A549 (cell line): ENCODE measurements around the gene MAD1L1. TPM values are rescaled to one million over a fixed set of nuclear protein-coding genes. Genes with fewer than 3 reads are reported as not detected.

Experiments used
- ATAC-seq, 2 experiments: fragments of 200-7000 bp in 1 of 2; fragments of >200 bp in 1 of 2; cut with Nextera tagmentation in 1 of 2; cut with Tn5 transposase in 1 of 2; 3 replicates each; pipeline versions ENCODE4 v1.8.0 to v1.9.1; 2018 to 2020; ENCODE audit warnings: mild to moderate bottlenecking in 1 of 2, moderate library complexity in 1 of 2
- CTCF ChIA-PET: fragments of 300-600 bp; sonication (Branson Sonifier 250); formaldehyde crosslinking; extraction: SDS; loops from one replicate; lab custom pipeline; 2021; ENCODE audit warnings: antibody characterized with exemption, inconsistent platforms; lab: Yijun Ruan, JAX
- POLR2A ChIA-PET: fragments of 350-600 bp; formaldehyde crosslinking; extraction: SDS; loops from one replicate; lab custom pipeline; 2021; ENCODE audit warnings: antibody characterized with exemption, inconsistent platforms; lab: Yijun Ruan, JAX
- DNase-seq, 2 experiments: peaks; one replicate each; pipeline versions ENCODE4 v3.0.0 to v3.0.0-alpha.2; 2011 to 2016; ENCODE audit warnings: low read depth in 1 of 2, low spot score in 1 of 2
- FAIRE-seq: peaks from 2 replicates; lab custom pipeline; 2011; peaks lifted over from hg19 to GRCh38; lab: Jason Lieb, UNC
- H3K27ac ChIP-seq, 2 experiments: fragments of >200 bp; sonication (Bioruptor Twin); formaldehyde crosslinking; 3 replicates each; pipeline ENCODE4 v1.5.1; 2016 to 2017
- H3K4me1 ChIP-seq: fragments of >200 bp; sonication (Bioruptor Twin); formaldehyde crosslinking; 3 replicates; pipeline ENCODE4 v1.6.1; 2016
- H3K4me2 ChIP-seq: fragments of >200 bp; sonication (Bioruptor Twin); formaldehyde crosslinking; 3 replicates; pipeline ENCODE4 v1.6.1; 2016
- H3K4me3 ChIP-seq: fragments of >200 bp; sonication (Bioruptor Twin); formaldehyde crosslinking; 3 replicates; pipeline ENCODE4 v1.5.1; 2016
- H3K9me3 ChIP-seq: fragments of >200 bp; sonication (Bioruptor Twin); formaldehyde crosslinking; 3 replicates; pipeline ENCODE4 v1.6.1; 2016
- BCL3 ChIP-seq: fragments of >200 bp; sonication (Bioruptor Twin); formaldehyde crosslinking; IDR thresholded peaks from 3 replicates; pipeline ENCODE4 v1.6.1; 2016
- CEBPB ChIP-seq, 2 experiments: fragments of >200 bp in 1 of 2; sonication (Bioruptor Twin) in 1 of 2; formaldehyde crosslinking in 1 of 2; IDR thresholded peaks; 2 replicates each; pipeline ENCODE4 v1.6.1; 2012 to 2016
- FOXS1 ChIP-seq: fragments of 250-450 bp; sonication (Bioruptor Pico); IDR thresholded peaks from 2 replicates; pipeline ENCODE4 v1.5.0; 2020; ENCODE audit warnings: mild to moderate bottlenecking, moderate library complexity
- HDAC2 ChIP-seq: fragments of 200-600 bp; sonication (generic); IDR thresholded peaks from 2 replicates; pipeline ENCODE4 v1.6.1; 2016
- HES2 ChIP-seq: fragments of >200 bp; sonication (Bioruptor Twin); formaldehyde crosslinking; IDR thresholded peaks from 2 replicates; pipeline ENCODE4 v1.6.1; 2016
- HEYL ChIP-seq: fragments of 250-450 bp; sonication (Bioruptor Pico); IDR thresholded peaks from 2 replicates; pipeline ENCODE4 v1.8.0; 2021; ENCODE audit warnings: mild to moderate bottlenecking, moderate library complexity
- HOXB5 ChIP-seq: fragments of 250-450 bp; sonication (Bioruptor Pico); IDR thresholded peaks from 2 replicates; pipeline ENCODE4 v1.5.0; 2020; ENCODE audit warnings: mild to moderate bottlenecking, moderate library complexity
- JUN ChIP-seq, 2 experiments: fragments of >200 bp; sonication (Bioruptor Twin); formaldehyde crosslinking; IDR thresholded peaks; 2 replicates in 1 of 2; 3 replicates in 1 of 2; pipeline ENCODE4 v1.6.1; 2016 to 2017
- JUNB ChIP-seq: fragments of >200 bp; sonication (Bioruptor Twin); formaldehyde crosslinking; IDR thresholded peaks from 2 replicates; pipeline ENCODE4 v1.6.1; 2016
- MYC ChIP-seq: IDR thresholded peaks from 2 replicates; pipeline ENCODE4 v1.6.1; 2012; ENCODE audit warnings: mild to moderate bottlenecking, inconsistent platforms, low read length, improper control_type of control experiment, borderline replicate concordance
- PHF8 ChIP-seq: fragments of 200-600 bp; sonication (generic); IDR thresholded peaks from 2 replicates; pipeline ENCODE4 v1.6.1; 2016; ENCODE audit warnings: low read depth, mild to moderate bottlenecking, antibody characterized with exemption, moderate library complexity, borderline replicate concordance
- RAD21 ChIP-seq, 2 experiments: fragments of >200 bp in 1 of 2; sonication (Bioruptor Twin) in 1 of 2; formaldehyde crosslinking in 1 of 2; IDR thresholded peaks in 1 of 2; conservative IDR thresholded peaks in 1 of 2; 2 replicates in 1 of 2; 3 replicates in 1 of 2; pipeline ENCODE4 v1.6.1; 2012 to 2018; ENCODE audit warnings: inconsistent platforms in 1 of 2
- RCOR1 ChIP-seq: fragments of 150-350 bp; IDR thresholded peaks from 2 replicates; pipeline ENCODE4 v1.6.1; 2014; ENCODE audit warnings: antibody characterized with exemption, low read length, low read depth
- RNF2 ChIP-seq: fragments of 200-600 bp; sonication (generic); IDR thresholded peaks from 2 replicates; pipeline ENCODE4 v1.6.1; 2016; ENCODE audit warnings: low read depth, mild to moderate bottlenecking, antibody characterized with exemption, moderate library complexity, borderline replicate concordance
- SMC3 ChIP-seq: fragments of >200 bp; sonication (Bioruptor Twin); formaldehyde crosslinking; IDR thresholded peaks from 3 replicates; pipeline ENCODE4 v1.6.1; 2018; ENCODE audit warnings: inconsistent platforms
- SREBF2 ChIP-seq: fragments of 450-650 bp; IDR thresholded peaks from 2 replicates; pipeline ENCODE4 v1.6.1; 2014; ENCODE audit warnings: mild to moderate bottlenecking, moderate library complexity
- WGBS: methylation state at CpG from one replicate; pipeline ENCODE4 v1.1.6; 2017; ENCODE audit errors: missing lambda C conversion rate; 5-methylcytosine and 5-hydroxymethylcytosine counted together
- polyA plus RNA-seq, 4 experiments: library from polyadenylated mRNA; depleted of rRNA in 3 of 4; stranded (reverse); fragments of >200 nt; fragmentation: RNase III in 1 of 4; extraction: RNeasy Plus Mini Kit Qiagen cat#74134 plus additional on column Dnase treatment in 1 of 4; gene quantifications; 2 replicates in 3 of 4; 3 replicates in 1 of 4; pipeline ENCODE4 v1.2.3, GENCODE V29; 2011 to 2017
- TF ChIP-seq, protein P1 (sequence below): IDR thresholded peaks from 2 replicates; pipeline ENCODE4 v1.6.1; 2012
- TF ChIP-seq, protein P2 (sequence below): fragments of 150-350 bp; IDR thresholded peaks from 2 replicates; pipeline ENCODE4 v1.6.1; 2014; ENCODE audit warnings: low read depth, mild to moderate bottlenecking, low read length

MAD1L1 gene
- polyA plus RNA-seq, 2 of the 4 experiments (the other 2 are of a cell fraction), result 13.6 to 16.6 TPM

- no peaks in the 10 kb centered on the region for H3K9me3 ChIP-seq
- WGBS, result 64% methylated on average over 11 of the region's 11 CpGs
- ChIA-PET POLR2A (no interaction called here), CTCF (no interaction called here)
- no peak overlapping the region for H3K4me3 ChIP-seq
- no peak overlapping the region for H3K27ac ChIP-seq
- no peak for DNase-seq
- FAIRE-seq, result no peak
- no peak for ATAC-seq
- no peak overlapping the region for H3K4me2 ChIP-seq
- TF ChIP-seq RNF2, result no peak
- TF ChIP-seq CEBPB (IDR thresholded peaks at IDR 0.05), result no peak
- no peak for TF ChIP-seq FOXS1 (CRISPR knock-in tag)
- TF ChIP-seq RAD21 (conservative IDR thresholded peaks at IDR 0.05 in 1 of 2, IDR thresholded peaks at IDR 0.05 in 1 of 2), result no peak
- no peaks in the 10 kb centered on the region for H3K4me1 ChIP-seq
Measured at GRCh38 chr7:1943326-1943725, 289.4 kb downstream of the MAD1L1 start.

DNA sequence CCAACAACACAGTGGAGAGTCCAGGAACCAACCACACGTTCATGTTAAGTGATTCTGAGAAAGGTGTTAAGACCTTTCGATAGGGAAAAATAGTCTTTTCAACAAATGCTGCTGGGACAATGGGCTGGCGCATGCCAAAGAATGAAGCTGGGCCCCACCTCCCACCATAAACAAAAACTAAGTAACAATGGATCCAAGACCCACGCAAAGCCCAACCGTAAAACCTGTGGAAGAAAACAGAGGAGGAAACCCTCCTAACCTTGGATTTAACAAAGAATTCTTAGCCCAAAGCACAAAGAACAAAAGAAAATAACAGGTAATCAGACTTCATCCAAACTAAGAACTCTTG lies 289.8 kb downstream of the MAD1L1 start:
- ChIA-PET POLR2A (no interaction called here), CTCF (no interaction called here)
- TF ChIP-seq HOXB5 (CRISPR knock-in tag), result no peak
- TF ChIP-seq MYC, result no peak
- H3K9me3 ChIP-seq, result no peaks in the 10 kb centered on the region
- H3K4me3 ChIP-seq, result no peak overlapping the region
- FAIRE-seq (no peak), ATAC-seq (no peak), DNase-seq (no peak)
- H3K4me1 ChIP-seq, result no peaks in the 10 kb centered on the region
- WGBS, result 73% methylated on average over 5 of the region's 5 CpGs
- no peak overlapping the region for H3K27ac ChIP-seq
- H3K4me2 ChIP-seq, result no peak overlapping the region

DNA sequence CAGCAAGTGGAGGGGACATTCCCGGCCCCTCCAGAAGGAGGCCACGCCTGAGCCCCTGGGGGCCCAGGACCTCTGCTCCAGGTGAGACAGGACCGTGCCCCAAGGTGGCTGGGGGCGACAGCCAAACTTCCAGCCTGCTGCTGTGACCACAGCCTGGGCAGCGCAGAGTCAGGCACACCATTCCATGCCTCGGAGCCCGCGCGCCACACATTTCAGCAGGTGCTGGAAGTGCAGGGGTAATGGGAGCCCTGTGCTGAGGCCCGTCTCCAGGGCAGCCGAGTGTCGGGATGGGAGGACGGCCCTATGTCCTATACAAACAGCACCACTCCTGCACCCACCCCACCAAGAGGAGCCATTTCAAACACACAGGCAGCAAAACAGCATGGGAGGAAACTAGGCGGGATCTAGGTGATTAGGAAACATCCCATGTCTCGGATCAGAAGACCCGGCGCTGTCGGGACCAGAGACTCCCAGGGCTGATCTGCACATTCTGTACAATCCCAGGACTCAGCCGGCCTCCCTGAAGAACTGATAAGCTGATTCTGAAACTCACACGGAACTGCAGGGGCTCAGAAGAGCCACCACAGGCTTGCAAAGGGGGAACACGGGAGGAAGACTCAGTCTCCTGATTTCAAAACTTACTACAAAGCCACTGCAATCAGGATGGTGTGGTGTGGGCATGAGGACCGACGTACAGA lies 290.4 kb downstream of the MAD1L1 start:
- Histone ChIP-seq H3K4me2 (no peak overlapping the region), H3K4me1 (no peaks in the 10 kb centered on the region), H3K4me3 (no peak overlapping the region), H3K27ac (no peak overlapping the region), H3K9me3 (no peaks in the 10 kb centered on the region)
- no peak for TF ChIP-seq HES2
- TF ChIP-seq HEYL (CRISPR knock-in tag), result no peak
- ATAC-seq (no peak), DNase-seq (no peak), FAIRE-seq (no peak)
- ChIA-PET CTCF (no interaction called here), POLR2A (no interaction called here)
- 92% methylated on average over 20 of the region's 23 CpGs for WGBS

DNA sequence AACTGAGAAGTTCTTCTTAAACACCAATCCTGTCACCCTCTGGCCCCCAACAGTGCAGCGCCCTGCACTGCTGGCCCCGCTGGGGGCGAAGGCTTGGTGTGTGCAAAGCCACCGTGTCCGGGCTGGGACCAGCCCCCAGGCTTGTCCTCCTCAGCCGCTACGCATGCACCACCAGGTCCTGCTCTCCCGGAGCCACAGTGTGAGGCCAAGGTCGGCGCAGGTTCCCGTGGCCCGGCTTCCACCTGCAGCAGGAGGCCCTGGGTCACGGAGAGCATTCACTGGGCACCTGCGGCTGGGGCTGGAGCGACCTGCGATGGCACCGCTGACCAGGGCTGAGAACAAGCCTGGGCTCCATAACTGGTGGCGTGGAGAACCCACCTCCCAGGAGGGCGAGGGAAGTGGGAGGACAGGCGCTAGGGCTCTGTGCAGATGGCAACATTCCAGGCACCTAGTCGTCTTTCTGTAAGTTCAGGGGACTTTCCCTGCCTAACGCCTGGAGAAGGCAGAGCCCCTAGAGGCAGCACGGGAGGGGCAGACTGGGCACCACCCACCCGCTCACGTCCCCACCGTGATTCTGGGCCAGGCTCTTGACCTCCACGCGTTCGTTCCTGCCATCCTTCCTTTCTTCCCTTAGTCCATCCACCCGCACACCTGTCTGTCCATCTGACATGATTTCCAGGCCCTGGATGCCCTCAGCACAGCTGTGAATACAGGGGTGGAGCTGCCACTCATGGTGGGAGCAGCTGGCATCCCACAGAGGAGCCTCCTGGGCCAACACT lies 291.1 kb downstream of the MAD1L1 start:
- no peak for ATAC-seq
- TF ChIP-seq FOXS1 (CRISPR knock-in tag) (no peak), HDAC2 (no peak), JUN (IDR thresholded peaks at IDR 0.05) (no peak), RAD21 (conservative IDR thresholded peaks at IDR 0.05 in 1 of 2, IDR thresholded peaks at IDR 0.05 in 1 of 2) (no peak), SMC3 (no peak), RCOR1 (no peak), JUNB (no peak), SREBF2 (no peak), PHF8 (no peak), BCL3 (no peak)
- TF ChIP-seq, protein P1, sequence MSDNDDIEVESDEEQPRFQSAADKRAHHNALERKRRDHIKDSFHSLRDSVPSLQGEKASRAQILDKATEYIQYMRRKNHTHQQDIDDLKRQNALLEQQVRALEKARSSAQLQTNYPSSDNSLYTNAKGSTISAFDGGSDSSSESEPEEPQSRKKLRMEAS, result no peak
- TF ChIP-seq, protein P2, sequence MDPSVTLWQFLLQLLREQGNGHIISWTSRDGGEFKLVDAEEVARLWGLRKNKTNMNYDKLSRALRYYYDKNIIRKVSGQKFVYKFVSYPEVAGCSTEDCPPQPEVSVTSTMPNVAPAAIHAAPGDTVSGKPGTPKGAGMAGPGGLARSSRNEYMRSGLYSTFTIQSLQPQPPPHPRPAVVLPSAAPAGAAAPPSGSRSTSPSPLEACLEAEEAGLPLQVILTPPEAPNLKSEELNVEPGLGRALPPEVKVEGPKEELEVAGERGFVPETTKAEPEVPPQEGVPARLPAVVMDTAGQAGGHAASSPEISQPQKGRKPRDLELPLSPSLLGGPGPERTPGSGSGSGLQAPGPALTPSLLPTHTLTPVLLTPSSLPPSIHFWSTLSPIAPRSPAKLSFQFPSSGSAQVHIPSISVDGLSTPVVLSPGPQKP, result no peak
- H3K4me1 ChIP-seq, result no peaks in the 10 kb centered on the region
- no peak for FAIRE-seq
- ChIA-PET CTCF (no interaction called here), POLR2A (no interaction called here)
- DNase-seq, result no peak
- H3K9me3 ChIP-seq, result no peaks in the 10 kb centered on the region
- H3K4me2 ChIP-seq, result no peak overlapping the region
- no peak overlapping the region for H3K4me3 ChIP-seq
- 83% methylated on average over 21 of the region's 30 CpGs for WGBS
- no peak overlapping the region for H3K27ac ChIP-seq
